Thyroid gland (tissue), 4 donors: ENCODE results near the gene WRAP53.

Experiments used
- CTCF ChIP-seq, 6 experiments: fragments of 200-600 bp in 3 of 6; fragments of 450-650 bp in 3 of 6; sonication (generic) in 3 of 6; IDR thresholded peaks; one replicate each; pipeline ENCODE4 v1.5.1; 2016 to 2019; ENCODE audit warnings: antibody characterized with exemption in 6 of 6, mild to moderate bottlenecking in 2 of 6, inconsistent platforms in 1 of 6, moderate library complexity in 1 of 6
- POLR2A ChIP-seq, 2 donors: fragments of 450-650 bp; IDR thresholded peaks; one replicate each; pipeline ENCODE4 v1.6.1; 2017; ENCODE audit warnings: antibody characterized with exemption in 2 of 2, mild to moderate bottlenecking in 2 of 2, moderate library complexity in 1 of 2

- TF ChIP-seq POLR2A (IDR thresholded peaks at IDR 0.05) (no peak), CTCF (IDR thresholded peaks at IDR 0.05) (no peak)
These were observed 35.6 kb upstream of the WRAP53 start for GRCh38 chr17:7652388-7653356.
